SU-DHL-6 (cell line): ENCODE measurements around the gene TBCCD1.
"Not testable (repeated sequence)": the region's sequence is repeated elsewhere in the genome, so short reads cannot be mapped to it uniquely, and the experiment has no call there.

Experiments
- H2AFZ ChIP-seq: fragments of 200-600 bp; sonication (generic); 2 replicates; pipeline ENCODE4 v1.6.1; 2014; ENCODE audit warnings: low read depth, mild to moderate bottlenecking, moderate library complexity, mixed read lengths, antibody characterized with exemption, low read length; ENCODE audit not compliant: severe bottlenecking
- H3F3A ChIP-seq: fragments of 200-600 bp; shearing (Covaris generic); 2 replicates; pipeline ENCODE4 v1.6.0; 2016; ENCODE audit warnings: antibody characterized with exemption, mild to moderate bottlenecking; ENCODE audit not compliant: insufficient read depth
- H3K27ac ChIP-seq: fragments of 200-600 bp; sonication (generic); 2 replicates; pipeline ENCODE4 v1.5.1; 2016; ENCODE audit warnings: low read depth, mild to moderate bottlenecking, low read length, moderate library complexity, mixed read lengths
- H3K27me3 ChIP-seq: fragments of 200-600 bp; sonication (generic), shearing (Covaris generic); 2 replicates; pipeline ENCODE4 v1.6.0; 2014; ENCODE audit warnings: mild to moderate bottlenecking, low read length
- H3K36me3 ChIP-seq: fragments of 200-600 bp; sonication (generic); 2 replicates; pipeline ENCODE4 v1.6.1; 2014; ENCODE audit warnings: mild to moderate bottlenecking, low read length, mixed read lengths
- H3K4me2 ChIP-seq: fragments of 300-600, 200-600 bp; shearing (Covaris generic), sonication (generic); 2 replicates; pipeline ENCODE4 v1.6.0; 2014; ENCODE audit warnings: low read length, low read depth, mild to moderate bottlenecking; ENCODE audit not compliant: poor library complexity, severe bottlenecking
- H3K4me3 ChIP-seq: fragments of 200-600 bp; sonication (generic); 2 replicates; pipeline ENCODE4 v1.5.1; 2014; ENCODE audit warnings: antibody characterized with exemption, low read length, mild to moderate bottlenecking, mixed read lengths; ENCODE audit not compliant: insufficient read depth, poor library complexity, severe bottlenecking
- H3K79me2 ChIP-seq: fragments of 200-600 bp; sonication (generic); 2 replicates; pipeline ENCODE4 v1.6.1; 2014; ENCODE audit warnings: mild to moderate bottlenecking, low read length, moderate library complexity; ENCODE audit not compliant: insufficient read depth
- H3K9ac ChIP-seq: fragments of 200-600 bp; sonication (generic); 2 replicates; pipeline ENCODE4 v1.7.0; 2014; ENCODE audit warnings: mild to moderate bottlenecking, low read length
- H3K9me2 ChIP-seq: fragments of 200-600 bp; sonication (generic); replicated peaks from 2 replicates; pipeline ENCODE4 v1.6.1; 2014; ENCODE audit warnings: low read length; ENCODE audit not compliant: insufficient read depth
- H3K9me3 ChIP-seq: fragments of 200-600 bp; sonication (generic); 2 replicates; pipeline ENCODE4 v1.6.1; 2014; ENCODE audit warnings: low read length, mixed read lengths; ENCODE audit not compliant: insufficient read depth
- H4K20me1 ChIP-seq: fragments of 200-600 bp; sonication (generic); 2 replicates; pipeline ENCODE4 v1.6.1; 2014; ENCODE audit warnings: low read depth, mild to moderate bottlenecking, antibody characterized with exemption, low read length, moderate library complexity, mixed read lengths
- CTCF ChIP-seq: fragments of 200-600 bp; sonication (generic); IDR thresholded peaks from one replicate; pipeline ENCODE4 v1.5.1; 2017; ENCODE audit warnings: antibody characterized with exemption, mild to moderate bottlenecking, low read length, moderate library complexity; ENCODE audit not compliant: insufficient read depth, poor library complexity, severe bottlenecking
- EZH2phosphoT487 ChIP-seq: fragments of 200-600 bp; sonication (generic), shearing (Covaris generic); conservative IDR thresholded peaks from 2 replicates; pipeline ENCODE4 v1.6.1; 2018; ENCODE audit warnings: mild to moderate bottlenecking, antibody characterized with exemption, low read length, moderate library complexity, mixed read lengths

TBCCD1 gene

GRCh38 chr3:186536883-186537844 is 30.0 kb downstream of the TBCCD1 start:
- no peak overlapping the region for H3K4me3 ChIP-seq
- H3K79me2 ChIP-seq = no peaks in the 10 kb centered on the region
- no peaks in the 10 kb centered on the region for H3K36me3 ChIP-seq
- H4K20me1 ChIP-seq = no peaks in the 10 kb centered on the region
- H3K27me3 ChIP-seq = no peaks in the 10 kb centered on the region
- no peak overlapping the region for H3K9ac ChIP-seq
- no peaks in the 10 kb centered on the region for H3K9me2 ChIP-seq
- no peak for TF ChIP-seq EZH2phosphoT487
- TF ChIP-seq CTCF = no peak
- H3F3A ChIP-seq = peaks cover 17% of the 10 kb centered on the region
- H3K27ac ChIP-seq = no peak overlapping the region
- no peak overlapping the region for H3K4me2 ChIP-seq
- H3K9me3 ChIP-seq = no peaks in the 10 kb centered on the region
- H2AFZ ChIP-seq = no peak overlapping the region

- Histone ChIP-seq H4K20me1 (no peaks in the 10 kb centered on the region), H3K9me3 (no peaks in the 10 kb centered on the region), H3K9ac (peak overlapping the region; percentile 32), H3K27ac (peak overlapping the region; percentile 87), H3K9me2 (no peaks in the 10 kb centered on the region), H3K36me3 (no peaks in the 10 kb centered on the region), H3F3A (peaks cover 17% of the 10 kb centered on the region), H3K4me2 (peak overlapping the region; percentile 51), H3K79me2 (no peaks in the 10 kb centered on the region), H3K4me3 (no peak overlapping the region), H3K27me3 (no peaks in the 10 kb centered on the region), H2AFZ (peak overlapping the region; percentile 17)
- TF ChIP-seq EZH2phosphoT487 = no peak
- TF ChIP-seq CTCF = no peak
Observed at GRCh38 chr3:186534113-186534669, 32.9 kb downstream of the TBCCD1 start.

- H3K9me3 ChIP-seq = no peaks in the 10 kb centered on the region
- H3K79me2 ChIP-seq = no peaks in the 10 kb centered on the region
- H2AFZ ChIP-seq = peak overlapping the region; percentile 58
- peak overlapping the region; percentile 87 for H3K27ac ChIP-seq
- peak overlapping the region; percentile 44 for H3K9ac ChIP-seq
- H3K36me3 ChIP-seq = no peaks in the 10 kb centered on the region
- H3K4me2 ChIP-seq = peak overlapping the region; percentile 51
- peaks cover 17% of the 10 kb centered on the region for H3F3A ChIP-seq
- H4K20me1 ChIP-seq = no peaks in the 10 kb centered on the region
- H3K27me3 ChIP-seq = no peaks in the 10 kb centered on the region
- H3K4me3 ChIP-seq = no peak overlapping the region
- H3K9me2 ChIP-seq = no peaks in the 10 kb centered on the region
- TF ChIP-seq CTCF = no peak
- TF ChIP-seq EZH2phosphoT487 = no peak
Observed at GRCh38 chr3:186532598-186533072, 34.5 kb downstream of the TBCCD1 start.

GRCh38 chr3:186531694-186532093 is 35.4 kb downstream of the TBCCD1 start:
- not testable (repeated sequence) for H2AFZ ChIP-seq, H4K20me1 ChIP-seq, H3K4me2 ChIP-seq, H3K79me2 ChIP-seq, H3K9ac ChIP-seq, H3K36me3 ChIP-seq, H3K27ac ChIP-seq, H3K4me3 ChIP-seq, H3K27me3 ChIP-seq, H3K9me3 ChIP-seq, H3K9me2 ChIP-seq
- H3F3A ChIP-seq = peaks cover 17% of the 10 kb centered on the region
